Suprapubic skin (tissue), 4 donors: Measurements from ENCODE around the gene IQCN. TPM values are rescaled to one million over a fixed set of nuclear protein-coding genes. Genes with fewer than 3 reads are reported as not detected.

Experiments used
- DNase-seq, 2 donors: peaks; one replicate each; pipeline ENCODE4 v3.0.0-alpha.2; 2019; ENCODE audit warnings: low spot score in 2 of 2
- H3K27ac ChIP-seq: fragments of 200-600 bp; sonication (generic); one replicate; pipeline ENCODE4 v1.5.1; 2019
- H3K27me3 ChIP-seq: fragments of 200-600 bp; sonication (generic); one replicate; pipeline ENCODE4 v1.5.1; 2019
- H3K36me3 ChIP-seq: fragments of 200-600 bp; sonication (generic); one replicate; pipeline ENCODE4 v1.5.1; 2019
- H3K4me1 ChIP-seq: fragments of 200-600 bp; sonication (generic); one replicate; pipeline ENCODE4 v1.5.1; 2019
- H3K4me3 ChIP-seq: fragments of 200-600 bp; sonication (generic); one replicate; pipeline ENCODE4 v1.5.1; 2019; ENCODE audit warnings: mild to moderate bottlenecking
- H3K9me3 ChIP-seq: fragments of 200-600 bp; sonication (generic); one replicate; pipeline ENCODE4 v1.5.1; 2019
- EP300 ChIP-seq: sonication (generic); formaldehyde crosslinking; IDR thresholded peaks from one replicate; pipeline ENCODE4 v1.6.1; 2017; ENCODE audit warnings: antibody characterized with exemption
- POLR2A ChIP-seq, 2 donors: fragments of 450-650 bp; IDR thresholded peaks; one replicate each; pipeline ENCODE4 v1.6.1; 2017; ENCODE audit warnings: antibody characterized with exemption in 2 of 2, mild to moderate bottlenecking in 2 of 2, moderate library complexity in 2 of 2
- POLR2AphosphoS5 ChIP-seq, 3 donors: sonication (generic); formaldehyde crosslinking; IDR thresholded peaks; one replicate each; pipeline ENCODE4 v1.6.1; 2017; ENCODE audit warnings: antibody characterized with exemption in 3 of 3
- WGBS: methylation state at CpG from one replicate; pipeline ENCODE4 v1.1.5; 2018; 5-methylcytosine and 5-hydroxymethylcytosine counted together
- total RNA-seq, 4 donors: library from RNA; depleted of rRNA; stranded (reverse); fragments of >200 nt; gene quantifications; one replicate each; pipeline ENCODE4 v1.1.0, GENCODE V29; 2016
- TF ChIP-seq, protein P1 (sequence below), 2 donors: fragments of 200-600 bp in 1 of 2; fragments of 450-650 bp in 1 of 2; sonication (generic) in 1 of 2; IDR thresholded peaks; one replicate each; pipeline ENCODE4 v1.5.1; 2016 to 2019; ENCODE audit warnings: antibody characterized with exemption in 2 of 2, mild to moderate bottlenecking in 1 of 2, moderate library complexity in 1 of 2

Gene IQCN
- total RNA-seq, 4 donors from 2014 or later: 8.1 to 27.6 (median 13.6) TPM

GRCh38 chr19:18232540-18233223, 41.6 kb downstream of the IQCN start:
- TF ChIP-seq POLR2A (IDR thresholded peaks at IDR 0.05): no peak
- no peak for TF ChIP-seq POLR2AphosphoS5 (IDR thresholded peaks at IDR 0.05)
- TF ChIP-seq, protein P1, sequence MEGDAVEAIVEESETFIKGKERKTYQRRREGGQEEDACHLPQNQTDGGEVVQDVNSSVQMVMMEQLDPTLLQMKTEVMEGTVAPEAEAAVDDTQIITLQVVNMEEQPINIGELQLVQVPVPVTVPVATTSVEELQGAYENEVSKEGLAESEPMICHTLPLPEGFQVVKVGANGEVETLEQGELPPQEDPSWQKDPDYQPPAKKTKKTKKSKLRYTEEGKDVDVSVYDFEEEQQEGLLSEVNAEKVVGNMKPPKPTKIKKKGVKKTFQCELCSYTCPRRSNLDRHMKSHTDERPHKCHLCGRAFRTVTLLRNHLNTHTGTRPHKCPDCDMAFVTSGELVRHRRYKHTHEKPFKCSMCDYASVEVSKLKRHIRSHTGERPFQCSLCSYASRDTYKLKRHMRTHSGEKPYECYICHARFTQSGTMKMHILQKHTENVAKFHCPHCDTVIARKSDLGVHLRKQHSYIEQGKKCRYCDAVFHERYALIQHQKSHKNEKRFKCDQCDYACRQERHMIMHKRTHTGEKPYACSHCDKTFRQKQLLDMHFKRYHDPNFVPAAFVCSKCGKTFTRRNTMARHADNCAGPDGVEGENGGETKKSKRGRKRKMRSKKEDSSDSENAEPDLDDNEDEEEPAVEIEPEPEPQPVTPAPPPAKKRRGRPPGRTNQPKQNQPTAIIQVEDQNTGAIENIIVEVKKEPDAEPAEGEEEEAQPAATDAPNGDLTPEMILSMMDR (IDR thresholded peaks at IDR 0.05): no peak
- no peak for TF ChIP-seq EP300
- WGBS: 5% methylated on average over 32 of the region's 46 CpGs
- no peak overlapping the region for H3K27ac ChIP-seq
- H3K4me3 ChIP-seq: no peak overlapping the region
- H3K36me3 ChIP-seq: no peaks in the 10 kb centered on the region
- H3K27me3 ChIP-seq: peaks cover 76% of the 10 kb centered on the region
- H3K4me1 ChIP-seq: peaks cover 8% of the 10 kb centered on the region
- DNase-seq: no peak
- no peaks in the 10 kb centered on the region for H3K9me3 ChIP-seq

DNA sequence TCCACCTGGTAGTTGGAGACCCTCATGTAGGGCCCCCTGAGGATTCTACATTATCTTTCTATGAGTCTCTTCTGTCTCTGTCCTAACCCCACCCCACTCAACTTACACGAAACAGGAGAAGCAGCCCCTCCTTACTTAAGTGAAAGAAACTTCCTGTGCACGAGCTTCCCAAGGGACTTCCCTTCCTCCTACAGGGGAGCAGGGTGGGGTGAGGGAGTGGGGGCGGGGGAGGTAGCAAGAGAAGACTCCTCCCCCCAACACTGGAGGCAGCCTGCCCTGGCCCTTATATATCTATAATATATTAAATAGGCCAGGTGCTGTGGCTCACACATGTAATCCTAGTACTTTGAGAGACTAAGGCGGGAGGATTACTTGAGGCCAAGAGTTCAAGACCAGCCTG, 42.5 kb downstream of the IQCN start:
- 19% methylated on average over 4 of the region's 4 CpGs for WGBS
- Histone ChIP-seq H3K9me3 (no peaks in the 10 kb centered on the region), H3K27ac (no peak overlapping the region), H3K36me3 (no peaks in the 10 kb centered on the region), H3K4me3 (no peak overlapping the region), H3K27me3 (peaks cover 81% of the 10 kb centered on the region), H3K4me1 (peaks cover 8% of the 10 kb centered on the region)
- DNase-seq: no peak
- TF ChIP-seq POLR2AphosphoS5 (IDR thresholded peaks at IDR 0.05) (no peak), EP300 (no peak), POLR2A (IDR thresholded peaks at IDR 0.05) (no peak)
- TF ChIP-seq, protein P1 (IDR thresholded peaks at IDR 0.05): no peak

- peaks cover 81% of the 10 kb centered on the region for H3K27me3 ChIP-seq
- 64% methylated on average over 15 of the region's 18 CpGs for WGBS
Observed at GRCh38 chr19:18230941-18231734, 43.1 kb downstream of the IQCN start.

DNA sequence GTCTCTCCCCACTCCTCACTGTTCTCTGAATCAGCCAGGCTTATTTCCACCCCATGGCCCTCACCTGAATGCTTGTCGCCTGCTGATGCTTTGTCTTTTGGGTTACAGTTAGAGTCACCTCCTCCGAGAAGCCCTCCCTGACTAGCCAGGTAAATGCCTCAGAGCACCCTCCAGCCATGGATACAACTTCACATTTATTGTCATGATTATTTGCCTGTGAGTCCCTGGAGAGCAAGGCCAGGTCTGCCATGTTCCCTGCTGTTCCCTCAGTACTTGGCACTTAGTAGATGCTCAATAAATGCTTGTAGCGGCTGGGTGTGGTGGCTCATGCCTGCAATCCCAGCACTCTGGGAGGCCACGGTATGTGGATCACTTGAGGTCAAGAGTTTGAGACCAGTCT, 44.3 kb downstream of the IQCN start:
- 85% methylated on average over 4 of the region's 4 CpGs for WGBS
- Histone ChIP-seq H3K36me3 (no peaks in the 10 kb centered on the region), H3K4me3 (no peak overlapping the region), H3K27ac (no peak overlapping the region), H3K9me3 (no peaks in the 10 kb centered on the region), H3K27me3 (peaks cover 84% of the 10 kb centered on the region), H3K4me1 (peaks cover 22% of the 10 kb centered on the region)
- DNase-seq: no peak
- TF ChIP-seq POLR2AphosphoS5 (IDR thresholded peaks at IDR 0.05) (no peak), POLR2A (IDR thresholded peaks at IDR 0.05) (no peak), EP300 (no peak)
- TF ChIP-seq, protein P1 (IDR thresholded peaks at IDR 0.05): no peak

More at GRCh38 chr19:18230941-18231734, 43.1 kb downstream of the IQCN start:
- Histone ChIP-seq H3K4me3 (no peak overlapping the region), H3K4me1 (peaks cover 9% of the 10 kb centered on the region), H3K36me3 (no peaks in the 10 kb centered on the region), H3K27ac (no peak overlapping the region), H3K9me3 (no peaks in the 10 kb centered on the region)
- no peak for TF ChIP-seq POLR2A (IDR thresholded peaks at IDR 0.05)
- no peak for TF ChIP-seq POLR2AphosphoS5 (IDR thresholded peaks at IDR 0.05)
- no peak for TF ChIP-seq EP300
- TF ChIP-seq, protein P1 (IDR thresholded peaks at IDR 0.05): no peak
- no peak for DNase-seq

- WGBS: 78% methylated on average over 5 of the region's 5 CpGs
- no peak for TF ChIP-seq EP300
- TF ChIP-seq POLR2AphosphoS5 (IDR thresholded peaks at IDR 0.05): no peak
- TF ChIP-seq POLR2A (IDR thresholded peaks at IDR 0.05): no peak
- TF ChIP-seq, protein P1 (IDR thresholded peaks at IDR 0.05): no peak
Observed at GRCh38 chr19:18229474-18229873, 44.8 kb downstream of the IQCN start.

More at GRCh38 chr19:18229474-18229873, 44.8 kb downstream of the IQCN start:
- Histone ChIP-seq H3K36me3 (no peaks in the 10 kb centered on the region), H3K9me3 (no peaks in the 10 kb centered on the region), H3K27me3 (peaks cover 85% of the 10 kb centered on the region), H3K27ac (no peak overlapping the region), H3K4me3 (no peak overlapping the region), H3K4me1 (peaks cover 26% of the 10 kb centered on the region)
- no peak for DNase-seq
